WTC11 (cell line): ENCODE results near the gene NECTIN1.

ENCODE experiments used
- ATF1 ChIP-seq: sonication (generic); formaldehyde crosslinking; IDR thresholded peaks from 2 replicates; pipeline ENCODE4 v1.8.1; 2023; ENCODE audit warnings: mild to moderate bottlenecking, moderate library complexity, missing genetic modification reagents
- CTCF ChIP-seq: fragments of 200-600 bp; IDR thresholded peaks from 2 replicates; pipeline ENCODE4 v1.8.0; 2022; ENCODE audit warnings: antibody characterized with exemption
- MLX ChIP-seq: sonication (generic); formaldehyde crosslinking; IDR thresholded peaks from 2 replicates; pipeline ENCODE4 v1.8.1; 2023; ENCODE audit warnings: mild to moderate bottlenecking, missing genetic modification reagents, moderate library complexity
- PRDM15 ChIP-seq: sonication (generic); formaldehyde crosslinking; IDR thresholded peaks from 2 replicates; pipeline ENCODE4 v1.8.0; 2022; ENCODE audit warnings: missing genetic modification reagents
- SP1 ChIP-seq: sonication (generic); formaldehyde crosslinking; conservative IDR thresholded peaks from 2 replicates; pipeline ENCODE4 v1.8.1; 2022; ENCODE audit warnings: missing genetic modification reagents
- TP53 ChIP-seq: sonication (generic); formaldehyde crosslinking; IDR thresholded peaks from 2 replicates; pipeline ENCODE4 v1.8.1; 2023; ENCODE audit warnings: mild to moderate bottlenecking, missing genetic modification reagents
- ZNF138 ChIP-seq: sonication (generic); formaldehyde crosslinking; conservative IDR thresholded peaks from 2 replicates; pipeline ENCODE4 v1.8.1; 2022; ENCODE audit warnings: mild to moderate bottlenecking, moderate library complexity, missing genetic modification reagents
- TF ChIP-seq, protein P1 (sequence below): sonication (generic); formaldehyde crosslinking; IDR thresholded peaks from 2 replicates; pipeline ENCODE4 v1.8.0; 2023; ENCODE audit warnings: missing genetic modification reagents
- TF ChIP-seq, protein P2 (sequence below): fragments of 250-450 bp; sonication (Bioruptor Pico); IDR thresholded peaks from 2 replicates; pipeline ENCODE4 v1.9.0; 2021; ENCODE audit warnings: mild to moderate bottlenecking, borderline replicate concordance

DNA sequence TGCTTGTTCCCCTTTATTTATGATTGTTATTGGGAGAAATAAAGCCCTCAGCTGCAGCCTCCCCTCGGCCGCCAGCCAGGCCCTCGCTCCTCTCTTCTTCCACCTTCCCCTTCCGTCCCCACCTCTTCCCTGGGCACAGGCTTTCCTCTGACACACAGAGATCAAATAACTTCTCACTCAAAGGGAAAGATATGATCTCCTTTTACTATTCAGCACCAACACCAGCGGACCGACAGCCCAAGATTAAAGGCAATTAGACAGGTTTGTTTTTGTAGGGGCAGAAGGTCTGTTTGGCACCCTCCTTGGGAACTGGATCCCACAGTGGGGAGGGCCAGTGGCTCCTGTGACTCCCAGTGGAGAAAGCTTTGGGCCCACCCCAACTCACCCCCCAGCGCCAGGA is 23.0 kb downstream of the NECTIN1 start:
- no peak for TF ChIP-seq CTCF
- no peak for TF ChIP-seq MLX (CRISPR knock-in tag)
- no peak for TF ChIP-seq ZNF138 (CRISPR knock-in tag)
- no peak for TF ChIP-seq PRDM15 (CRISPR knock-in tag)
- TF ChIP-seq, protein P1, sequence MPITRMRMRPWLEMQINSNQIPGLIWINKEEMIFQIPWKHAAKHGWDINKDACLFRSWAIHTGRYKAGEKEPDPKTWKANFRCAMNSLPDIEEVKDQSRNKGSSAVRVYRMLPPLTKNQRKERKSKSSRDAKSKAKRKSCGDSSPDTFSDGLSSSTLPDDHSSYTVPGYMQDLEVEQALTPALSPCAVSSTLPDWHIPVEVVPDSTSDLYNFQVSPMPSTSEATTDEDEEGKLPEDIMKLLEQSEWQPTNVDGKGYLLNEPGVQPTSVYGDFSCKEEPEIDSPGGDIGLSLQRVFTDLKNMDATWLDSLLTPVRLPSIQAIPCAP (CRISPR knock-in tag), result no peak
- no peak for TF ChIP-seq SP1
- no peak for TF ChIP-seq ATF1
- TF ChIP-seq TP53 (CRISPR knock-in tag), result no peak
- TF ChIP-seq, protein P2, sequence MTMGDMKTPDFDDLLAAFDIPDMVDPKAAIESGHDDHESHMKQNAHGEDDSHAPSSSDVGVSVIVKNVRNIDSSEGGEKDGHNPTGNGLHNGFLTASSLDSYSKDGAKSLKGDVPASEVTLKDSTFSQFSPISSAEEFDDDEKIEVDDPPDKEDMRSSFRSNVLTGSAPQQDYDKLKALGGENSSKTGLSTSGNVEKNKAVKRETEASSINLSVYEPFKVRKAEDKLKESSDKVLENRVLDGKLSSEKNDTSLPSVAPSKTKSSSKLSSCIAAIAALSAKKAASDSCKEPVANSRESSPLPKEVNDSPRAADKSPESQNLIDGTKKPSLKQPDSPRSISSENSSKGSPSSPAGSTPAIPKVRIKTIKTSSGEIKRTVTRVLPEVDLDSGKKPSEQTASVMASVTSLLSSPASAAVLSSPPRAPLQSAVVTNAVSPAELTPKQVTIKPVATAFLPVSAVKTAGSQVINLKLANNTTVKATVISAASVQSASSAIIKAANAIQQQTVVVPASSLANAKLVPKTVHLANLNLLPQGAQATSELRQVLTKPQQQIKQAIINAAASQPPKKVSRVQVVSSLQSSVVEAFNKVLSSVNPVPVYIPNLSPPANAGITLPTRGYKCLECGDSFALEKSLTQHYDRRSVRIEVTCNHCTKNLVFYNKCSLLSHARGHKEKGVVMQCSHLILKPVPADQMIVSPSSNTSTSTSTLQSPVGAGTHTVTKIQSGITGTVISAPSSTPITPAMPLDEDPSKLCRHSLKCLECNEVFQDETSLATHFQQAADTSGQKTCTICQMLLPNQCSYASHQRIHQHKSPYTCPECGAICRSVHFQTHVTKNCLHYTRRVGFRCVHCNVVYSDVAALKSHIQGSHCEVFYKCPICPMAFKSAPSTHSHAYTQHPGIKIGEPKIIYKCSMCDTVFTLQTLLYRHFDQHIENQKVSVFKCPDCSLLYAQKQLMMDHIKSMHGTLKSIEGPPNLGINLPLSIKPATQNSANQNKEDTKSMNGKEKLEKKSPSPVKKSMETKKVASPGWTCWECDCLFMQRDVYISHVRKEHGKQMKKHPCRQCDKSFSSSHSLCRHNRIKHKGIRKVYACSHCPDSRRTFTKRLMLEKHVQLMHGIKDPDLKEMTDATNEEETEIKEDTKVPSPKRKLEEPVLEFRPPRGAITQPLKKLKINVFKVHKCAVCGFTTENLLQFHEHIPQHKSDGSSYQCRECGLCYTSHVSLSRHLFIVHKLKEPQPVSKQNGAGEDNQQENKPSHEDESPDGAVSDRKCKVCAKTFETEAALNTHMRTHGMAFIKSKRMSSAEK (CRISPR knock-in tag), result no peak
